Measurements from ENCODE around the gene USP36.
A peak's percentile ranks its signal among the peaks of the same experiment; 100 is the strongest.
"Not testable (repeated sequence)": the region's sequence is repeated elsewhere in the genome, so short reads cannot be mapped to it uniquely, and the experiment has no call there.

USP36 gene

DNA sequence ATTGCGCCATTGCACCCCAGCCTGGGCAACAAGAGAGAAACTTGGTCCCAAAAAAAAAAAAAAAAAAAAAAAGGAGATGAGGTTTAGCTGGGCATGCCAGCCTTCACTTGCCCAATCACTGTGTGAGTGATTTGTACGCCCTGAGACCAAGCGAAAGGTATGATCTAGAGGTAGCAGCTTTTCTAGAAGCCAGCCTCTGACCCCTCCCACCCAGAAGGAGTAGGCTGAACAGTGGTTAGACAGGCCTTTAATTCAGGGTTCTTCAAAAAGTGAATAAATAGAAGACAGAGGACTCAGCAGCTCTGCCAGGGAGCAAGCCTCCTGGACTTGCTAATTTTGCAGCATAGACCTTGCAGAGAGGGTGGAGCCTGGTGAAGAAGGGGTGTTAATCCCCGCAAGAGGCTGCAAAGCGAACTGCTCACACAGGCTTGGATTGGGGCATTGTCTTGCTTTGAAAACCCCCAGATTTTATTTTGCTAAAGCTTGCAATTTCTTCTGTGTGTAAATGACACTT, 51.4 kb downstream of the USP36 start:
- DNase-seq: peak; percentile 59

DNA sequence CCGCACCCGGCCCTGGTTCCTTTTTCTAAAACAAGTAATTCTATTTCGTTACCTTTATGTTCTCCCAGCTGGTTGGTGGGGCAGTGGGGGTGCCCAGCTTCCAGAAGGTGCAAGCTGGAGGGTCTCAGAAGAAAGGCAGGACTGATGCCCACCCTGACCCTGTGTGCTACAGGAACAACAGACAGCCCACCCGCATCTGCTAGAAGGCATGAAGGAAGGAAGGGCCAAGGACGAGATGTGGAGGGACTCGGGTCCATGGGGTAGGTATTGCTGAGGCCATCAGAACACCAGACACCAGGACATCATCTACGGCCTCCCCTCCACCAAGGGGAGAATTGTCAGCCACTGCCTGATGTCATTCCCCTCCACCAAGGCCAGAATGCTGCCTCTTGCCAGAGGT, 52.2 kb downstream of the USP36 start:
- DNase-seq: no peak

DNA sequence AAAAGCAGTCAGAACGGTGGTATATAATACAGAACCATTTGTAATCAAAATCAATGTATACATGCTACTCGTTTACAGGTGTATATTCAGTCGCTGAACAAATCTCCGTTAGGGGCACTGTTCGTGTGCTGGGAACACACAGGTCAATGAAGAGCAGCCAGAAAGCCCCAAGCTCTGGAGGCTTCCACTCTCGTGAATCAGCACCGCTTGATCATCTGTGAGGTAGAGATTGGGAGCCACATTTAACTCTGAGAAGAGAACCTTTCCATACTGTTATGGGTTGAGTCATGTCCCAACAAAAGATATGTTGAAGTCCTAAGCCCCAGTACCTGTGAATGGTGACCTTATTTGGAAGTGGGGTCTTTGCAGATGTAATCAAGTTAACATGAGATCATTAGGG, 53.2 kb downstream of the USP36 start:
- no peak for DNase-seq

GRCh38 chr17:78785663-78786057, 55.0 kb downstream of the USP36 start:
- DNase-seq: peak; percentile 41

GRCh38 chr17:78785011-78785662, 55.5 kb downstream of the USP36 start:
- no peak for DNase-seq

DNA sequence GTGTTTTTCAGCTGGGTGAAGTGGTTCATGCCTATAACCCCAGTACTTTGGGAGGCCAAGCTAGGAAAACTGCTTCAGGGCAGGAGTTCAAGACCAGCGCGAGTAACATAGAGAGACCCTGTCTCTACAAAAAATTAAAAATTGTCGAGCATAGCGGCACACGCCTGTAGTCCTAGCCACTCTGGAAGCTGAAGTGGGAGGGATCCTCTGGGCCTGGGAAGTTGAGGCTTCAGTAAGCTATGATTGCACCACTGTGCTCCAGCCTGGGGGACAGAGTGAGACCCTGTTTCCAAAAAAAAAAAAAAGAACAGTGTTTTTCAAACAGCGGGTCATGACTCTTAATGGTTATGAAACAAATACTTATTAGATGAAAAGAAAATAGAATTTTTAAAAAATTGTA, 56.3 kb downstream of the USP36 start:
- DNase-seq: no peak

DNA sequence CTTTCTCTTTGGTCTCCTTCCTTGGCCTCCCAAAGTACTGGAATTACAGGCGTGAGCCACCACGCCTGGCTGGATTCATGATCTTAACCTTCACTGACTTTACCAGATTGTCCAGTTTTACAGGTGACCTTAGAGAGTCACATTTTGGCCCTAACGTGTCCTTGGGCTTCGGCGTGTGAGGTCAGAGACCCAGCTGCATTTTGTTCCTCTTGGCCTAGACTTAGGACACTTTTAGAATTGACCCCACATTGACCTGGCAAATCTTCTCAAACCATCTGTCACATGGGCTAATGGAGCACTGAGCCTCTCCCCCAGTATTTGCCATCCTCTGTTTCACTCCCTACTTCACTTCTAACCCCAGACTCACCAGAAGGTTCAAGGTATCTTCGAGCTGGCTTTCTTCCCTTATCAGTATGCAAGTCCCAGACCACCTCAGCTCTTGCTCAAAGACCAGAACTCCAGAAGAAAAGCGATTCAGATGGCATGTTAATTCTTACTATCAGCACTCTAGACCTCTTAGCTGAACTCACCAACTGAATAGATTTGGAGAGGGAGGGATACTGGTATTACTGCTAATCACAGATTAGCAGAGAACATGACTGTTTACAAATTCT, 56.8 kb downstream of the USP36 start:
- DNase-seq: no peak

- DNase-seq: no peak
These were observed 58.7 kb downstream of the USP36 start, which contains the start of gene CYTH1 for GRCh38 chr17:78781893-78782304. TSS of gene CYTH1 (minus strand) at chr17:78782273. CDS start at chr17:78782223, 50 bp downstream.

- DNase-seq: no peak
These were observed 59.3 kb downstream of the USP36 start for GRCh38 chr17:78781104-78781892.

DNA sequence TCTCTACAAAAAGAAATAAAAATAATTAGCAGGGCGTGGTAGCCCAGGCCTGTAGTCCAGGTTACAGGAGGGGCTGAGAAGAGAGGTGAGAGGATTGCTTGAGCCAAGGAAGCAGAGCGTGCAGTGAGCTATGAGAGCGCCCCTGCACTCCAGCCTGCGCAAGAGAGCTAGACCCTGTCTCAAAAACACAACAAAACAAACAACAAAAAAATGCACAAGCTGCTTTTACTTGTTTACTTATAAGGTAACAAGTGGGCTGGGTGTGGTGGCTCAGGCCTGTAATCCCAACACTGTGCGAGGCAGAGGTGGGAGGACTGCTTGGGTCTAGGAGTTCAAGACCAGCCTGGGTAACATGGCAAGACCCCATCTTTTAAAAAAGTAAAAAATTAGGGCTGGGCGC, 60.3 kb downstream of the USP36 start:
- no peak for DNase-seq

DNA sequence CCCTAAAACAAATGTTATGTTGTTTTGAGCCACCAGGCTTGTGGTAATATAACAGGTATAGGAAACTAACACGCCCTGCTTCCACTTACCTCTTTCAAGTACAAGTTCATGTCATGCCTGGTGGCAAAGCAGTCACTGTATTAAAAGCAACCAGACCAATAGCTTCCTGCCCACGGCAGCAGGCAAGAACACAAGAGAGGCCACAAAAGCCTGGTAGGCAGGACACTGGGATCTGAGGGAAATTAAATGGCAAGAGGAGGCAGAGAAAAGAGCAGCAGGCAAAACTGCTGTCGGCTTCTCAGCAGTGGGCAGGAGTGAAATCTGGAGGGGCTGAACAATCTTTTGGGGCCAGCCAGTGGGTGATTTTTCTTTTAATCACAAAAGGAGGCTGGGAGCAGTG, 60.8 kb downstream of the USP36 start:
- peak; percentile 26 for DNase-seq

DNA sequence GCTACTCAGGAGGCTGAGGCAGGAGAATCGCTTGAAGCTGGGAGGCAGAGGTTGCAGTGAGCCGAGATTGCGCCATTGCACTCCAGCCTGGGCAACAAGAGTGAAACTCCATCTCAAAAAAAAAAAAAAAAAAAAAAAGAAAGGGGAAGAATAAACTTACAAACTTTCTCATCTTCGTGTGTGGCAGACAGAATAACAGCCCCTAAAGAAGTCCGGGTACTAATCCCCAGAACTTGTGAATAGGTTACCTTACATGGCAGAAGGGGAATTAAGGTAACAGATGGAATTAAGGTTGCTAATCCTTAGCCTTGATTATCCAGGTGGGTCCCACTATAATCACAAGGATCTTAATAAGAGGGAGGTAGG, 61.3 kb downstream of the USP36 start:
- not testable (repeated sequence) for DNase-seq

DNA sequence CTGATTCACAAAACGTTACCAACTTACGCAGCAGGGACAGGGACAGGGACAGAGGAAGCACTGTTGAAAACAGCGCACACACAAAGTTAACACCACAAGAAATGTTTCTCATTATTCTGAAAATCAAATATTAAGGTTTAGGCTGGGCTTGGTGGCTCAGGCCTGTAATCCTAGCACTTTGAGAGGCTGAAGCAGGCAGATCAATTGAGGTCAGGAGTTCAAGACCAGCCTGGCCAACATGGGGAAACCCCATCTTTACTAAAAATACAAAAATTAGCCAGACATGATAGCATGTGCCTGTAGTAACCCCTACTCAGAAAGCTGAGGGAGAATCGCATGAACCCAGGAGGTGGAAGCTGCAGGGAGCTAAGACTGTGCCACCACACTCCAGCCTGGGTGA, 62.7 kb downstream of the USP36 start:
- DNase-seq: no peak

DNA sequence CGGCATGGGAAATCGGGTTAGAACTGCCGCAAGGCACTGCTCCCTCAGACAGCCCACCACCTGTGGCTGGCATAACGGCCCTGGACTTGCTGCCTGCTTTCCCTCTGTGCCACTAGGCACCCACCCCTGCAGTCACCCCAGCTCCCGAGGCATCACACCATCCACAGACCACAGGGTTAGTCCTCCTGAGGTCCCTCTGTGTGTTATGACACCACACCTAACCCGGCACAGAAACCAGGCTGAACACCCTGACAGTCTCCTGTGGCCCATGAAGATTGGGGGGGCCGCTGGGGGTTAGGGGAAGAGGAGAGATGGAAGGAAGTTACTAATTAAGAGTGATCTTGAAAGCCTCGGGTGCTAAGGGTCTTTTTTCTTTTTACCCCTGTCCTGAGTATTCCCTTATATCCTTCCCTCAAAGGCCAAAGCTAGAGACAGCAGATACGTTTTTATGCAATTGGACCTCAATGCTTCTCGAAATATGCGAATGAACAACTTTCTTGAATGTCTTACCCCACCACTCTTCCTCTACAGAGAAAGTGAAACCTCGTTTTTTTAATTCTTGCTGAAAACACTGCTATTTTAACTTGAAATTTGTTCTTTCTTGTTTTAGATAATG, 65.5 kb downstream of the USP36 start:
- DNase-seq: no peak

DNA sequence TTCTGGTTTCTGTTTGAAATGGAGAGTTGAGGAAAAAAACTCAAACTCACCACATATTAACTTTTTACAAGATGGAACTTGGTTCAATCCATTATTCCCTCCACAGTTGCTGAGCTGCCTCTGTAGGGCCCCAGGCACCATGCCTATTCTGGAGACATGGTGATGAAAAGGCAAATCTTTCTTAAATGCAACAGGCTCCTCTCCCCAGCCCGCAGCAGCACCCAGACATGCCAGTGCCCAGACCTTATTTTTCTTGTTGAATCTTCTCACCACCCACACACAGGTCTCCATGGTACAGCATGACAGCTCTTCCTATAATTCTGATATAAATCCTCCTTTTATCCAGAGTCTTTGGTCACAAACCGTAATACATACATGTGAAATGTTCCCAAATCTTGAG, 66.2 kb downstream of the USP36 start:
- no peak for DNase-seq

DNA sequence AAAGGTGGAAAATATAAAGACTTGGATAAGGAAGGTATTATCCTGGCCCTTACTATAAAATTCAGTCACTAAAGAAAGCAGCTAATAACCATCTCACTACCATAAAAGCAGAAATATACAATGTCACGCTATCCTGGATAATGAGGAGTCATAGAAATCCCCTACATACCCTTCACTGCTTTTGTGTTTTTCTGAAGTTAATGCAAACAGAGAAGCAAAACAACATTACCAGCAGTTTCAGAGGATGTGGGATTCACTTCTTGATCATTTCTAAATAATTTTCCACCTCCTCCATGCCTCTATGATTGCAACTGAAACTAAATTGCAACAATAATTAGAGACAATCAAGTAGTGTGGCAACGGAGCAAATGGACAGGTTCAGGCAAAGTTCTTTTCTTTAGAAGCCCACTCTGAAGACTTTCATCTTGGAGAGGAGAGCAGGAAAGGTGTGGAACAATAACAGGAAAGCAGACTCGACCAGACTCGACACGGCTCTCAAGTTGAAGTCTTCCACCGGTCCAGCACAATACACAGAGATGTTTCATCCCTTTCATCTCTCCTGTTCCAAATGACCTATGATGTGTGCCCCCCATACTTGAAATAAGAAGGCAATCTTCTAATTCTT, 68.7 kb downstream of the USP36 start:
- no peak for DNase-seq

GRCh38 chr17:78769196-78769773, 71.3 kb downstream of the USP36 start:
- DNase-seq: no peak

DNA sequence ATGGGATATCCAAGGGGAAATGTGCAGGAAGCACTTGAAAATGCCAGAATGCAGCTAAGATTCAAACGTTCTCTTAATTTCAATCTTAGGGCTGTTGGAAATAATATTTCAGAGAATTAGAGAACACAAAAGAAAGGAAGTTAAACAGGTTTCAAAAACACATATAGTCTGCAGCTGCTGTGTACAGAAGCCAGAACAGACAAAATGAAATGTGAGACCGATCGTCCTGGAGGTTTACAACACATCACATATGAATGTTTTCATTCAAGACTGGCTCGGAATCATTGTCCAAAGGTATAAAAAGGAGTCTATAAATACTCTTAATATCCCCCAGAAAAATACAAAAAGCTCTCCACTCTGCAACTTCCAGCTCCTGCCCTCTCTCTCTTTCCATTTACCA, 72.8 kb downstream of the USP36 start:
- DNase-seq: no peak

- DNase-seq: no peak
These were observed 73.8 kb downstream of the USP36 start for GRCh38 chr17:78766743-78767294.

DNA sequence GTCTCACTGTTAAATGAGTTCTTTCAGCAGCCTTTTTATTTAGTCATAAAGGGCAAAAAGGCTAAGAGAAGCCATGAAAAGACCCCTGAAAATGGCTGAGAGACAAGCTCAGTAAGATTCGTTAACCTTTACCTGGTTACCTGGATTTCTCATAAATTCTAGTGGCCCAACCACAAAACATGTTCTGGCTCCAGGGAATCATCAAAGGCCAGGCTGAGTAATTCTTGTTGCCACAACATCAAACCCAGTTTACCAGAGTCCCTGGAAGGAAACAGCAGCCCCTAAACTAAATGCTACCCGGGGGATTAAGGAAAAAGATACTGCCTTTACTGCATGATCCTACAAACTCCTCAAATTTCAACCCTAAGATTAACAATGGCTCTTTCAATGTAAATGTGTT, 74.4 kb downstream of the USP36 start:
- no peak for DNase-seq

GRCh38 chr17:78765821-78766220, 74.8 kb downstream of the USP36 start:
- no peak for DNase-seq

GRCh38 chr17:78764871-78765270, 75.7 kb downstream of the USP36 start:
- no peak for DNase-seq

Measured in NCI-H2029 (cell line).